Middle frontal gyrus (tissue), 1 donor: ENCODE measurements around the gene DNAJB6.
A peak's percentile ranks its signal among the peaks of the same experiment; 100 is the strongest.
"Not testable (repeated sequence)": the region's sequence is repeated elsewhere in the genome, so short reads cannot be mapped to it uniquely, and the experiment has no call there.

Experiments used
- DNase-seq: peaks from one replicate; pipeline ENCODE4 v3.0.0-alpha.2; 2015; ENCODE audit warnings: low spot score; ENCODE audit errors: extremely low spot score

DNAJB6 gene

GRCh38 chr7:157323401-157323800 lies 13.4 kb upstream of the DNAJB6 start:
- no peak for DNase-seq

- DNase-seq = no peak
These were observed 7.4 kb upstream of the DNAJB6 start for GRCh38 chr7:157329447-157329846.

GRCh38 chr7:157330567-157330966 lies 6.2 kb upstream of the DNAJB6 start:
- DNase-seq = not testable (repeated sequence)

DNA sequence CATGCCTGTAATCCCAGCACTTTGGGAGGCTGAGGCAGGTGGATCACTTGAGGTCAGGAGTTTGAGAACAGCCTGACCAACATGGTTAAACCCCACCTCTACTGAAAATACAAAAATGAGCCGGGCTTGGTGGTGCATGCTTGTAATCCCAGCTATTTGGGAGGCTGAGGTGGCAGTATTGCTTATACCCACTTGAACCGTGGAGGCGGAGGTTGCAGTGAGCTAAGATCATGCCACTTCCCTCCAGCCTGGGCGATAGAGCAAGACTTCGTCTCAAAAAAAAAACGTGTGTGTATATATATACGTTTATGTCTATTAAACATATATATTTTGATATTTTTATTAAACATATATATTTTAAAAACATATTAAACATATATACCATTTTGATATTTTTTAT lies 5.8 kb upstream of the DNAJB6 start:
- not testable (repeated sequence) for DNase-seq

GRCh38 chr7:157335236-157335635 lies 1.6 kb upstream of the DNAJB6 start:
- DNase-seq = no peak

- DNase-seq = no peak
These were observed 817 bp upstream of the DNAJB6 start for GRCh38 chr7:157335991-157336382.

DNA sequence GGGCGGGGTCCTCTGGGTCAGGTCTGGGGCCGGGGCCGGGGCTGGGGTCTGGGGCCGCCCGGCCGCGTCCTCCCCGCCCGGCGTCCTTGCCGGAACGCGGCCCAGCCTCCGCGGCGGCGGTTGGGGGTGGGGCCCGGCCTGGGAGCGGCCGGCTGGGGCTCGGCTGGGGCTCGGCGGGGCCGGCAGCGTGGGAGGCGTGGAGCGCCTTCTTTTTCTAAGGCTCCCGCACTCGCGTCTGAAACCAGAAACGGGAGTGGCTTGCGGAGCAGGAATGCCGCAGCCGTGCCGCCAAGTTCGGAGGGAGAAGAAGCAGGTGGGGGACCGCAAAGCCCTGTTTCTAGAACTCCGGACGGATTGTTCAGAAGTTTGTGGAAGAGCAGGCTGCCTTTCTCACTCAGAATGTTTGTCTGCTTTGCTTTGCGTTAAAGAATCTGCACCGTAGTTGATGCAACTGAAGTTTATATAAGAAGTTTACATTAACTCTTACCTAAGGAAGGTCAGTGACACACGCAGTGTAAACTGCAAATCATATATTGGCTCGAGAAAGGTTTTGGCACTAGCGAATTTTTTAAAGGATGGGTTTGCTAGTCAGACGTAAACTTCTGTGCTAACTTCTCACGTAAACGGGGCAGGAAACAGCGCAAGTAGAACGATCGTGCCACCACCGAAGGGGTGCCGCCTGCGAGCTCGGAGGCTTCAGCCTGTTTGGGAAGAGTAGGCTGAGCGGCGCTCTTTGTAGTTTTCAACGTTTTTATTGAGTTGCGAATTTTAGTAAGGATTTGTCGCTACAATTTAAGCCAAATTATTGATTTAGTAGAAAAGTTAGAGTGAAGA lies 729 bp downstream of the DNAJB6 start:
- no peak for DNase-seq

DNA sequence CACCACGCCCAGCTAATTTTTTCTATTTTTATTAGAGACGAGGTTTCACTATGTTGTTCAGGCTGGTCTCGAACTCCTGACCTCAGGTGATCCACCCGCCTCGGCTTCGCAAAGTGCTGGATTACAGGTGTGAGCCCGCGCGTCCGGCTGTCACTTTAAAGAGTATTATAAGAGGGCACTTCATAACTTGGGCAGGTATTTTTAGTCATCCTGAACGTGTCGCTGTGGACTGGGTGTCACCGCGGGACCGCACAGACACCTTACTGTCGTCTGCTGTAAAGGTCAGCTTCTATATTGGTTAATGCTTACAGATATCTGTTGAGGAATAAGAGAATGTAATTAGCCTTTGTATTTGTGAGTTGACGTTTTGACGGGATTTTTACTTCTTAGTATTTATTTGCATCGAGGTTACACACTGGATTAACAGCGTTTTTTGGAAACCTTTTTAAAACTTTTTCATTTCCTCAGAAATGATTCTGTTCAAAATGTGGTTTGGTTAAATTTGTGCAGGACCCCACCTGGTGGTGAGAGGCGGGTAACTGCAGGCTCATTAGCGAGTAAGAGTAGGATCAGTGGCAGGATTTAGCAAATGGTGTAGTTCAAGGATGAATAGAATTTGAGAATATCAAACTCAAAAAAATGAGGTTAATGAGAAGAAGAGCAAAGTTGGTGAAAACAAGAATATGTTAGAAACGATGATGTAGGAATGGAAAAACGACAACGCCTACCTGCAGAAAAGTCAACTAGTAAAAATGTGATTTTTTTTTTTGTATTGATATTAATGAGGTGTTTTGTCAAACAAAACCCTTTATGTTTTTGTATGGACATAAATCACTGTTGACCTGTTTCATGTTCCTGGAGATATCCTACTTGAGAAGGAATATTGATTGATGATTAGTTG lies 3.2 kb downstream of the DNAJB6 start:
- peak; percentile 58 for DNase-seq

- peak; percentile 8 for DNase-seq
These were observed 10.6 kb downstream of the DNAJB6 start for GRCh38 chr7:157347217-157347904.

DNA sequence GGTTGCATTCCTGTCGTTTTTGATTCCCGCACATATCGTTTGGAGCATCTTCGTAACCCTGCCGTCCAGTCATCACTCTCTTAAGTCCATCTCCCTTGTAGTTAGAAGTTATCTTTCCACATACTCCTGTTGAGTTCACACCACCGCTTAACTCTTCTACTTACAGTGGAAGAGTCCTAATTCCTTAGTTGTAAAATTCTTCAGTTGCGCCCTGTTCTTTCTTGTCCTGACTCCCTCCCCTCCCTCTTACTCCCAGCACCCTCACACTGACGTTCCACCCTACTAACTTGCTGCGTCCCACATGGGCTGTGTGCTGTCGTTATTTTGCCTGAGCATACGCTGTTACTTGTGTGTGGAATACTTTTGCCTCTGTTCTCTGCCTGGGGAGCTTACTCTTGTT lies 11.7 kb downstream of the DNAJB6 start:
- no peak for DNase-seq

GRCh38 chr7:157352516-157352915 lies 15.7 kb downstream of the DNAJB6 start:
- no peak for DNase-seq

GRCh38 chr7:157355784-157356511 lies 19.1 kb downstream of the DNAJB6 start:
- DNase-seq = peak; percentile 43

- DNase-seq = no peak
These were observed 20.6 kb downstream of the DNAJB6 start for GRCh38 chr7:157357129-157358040.

DNA sequence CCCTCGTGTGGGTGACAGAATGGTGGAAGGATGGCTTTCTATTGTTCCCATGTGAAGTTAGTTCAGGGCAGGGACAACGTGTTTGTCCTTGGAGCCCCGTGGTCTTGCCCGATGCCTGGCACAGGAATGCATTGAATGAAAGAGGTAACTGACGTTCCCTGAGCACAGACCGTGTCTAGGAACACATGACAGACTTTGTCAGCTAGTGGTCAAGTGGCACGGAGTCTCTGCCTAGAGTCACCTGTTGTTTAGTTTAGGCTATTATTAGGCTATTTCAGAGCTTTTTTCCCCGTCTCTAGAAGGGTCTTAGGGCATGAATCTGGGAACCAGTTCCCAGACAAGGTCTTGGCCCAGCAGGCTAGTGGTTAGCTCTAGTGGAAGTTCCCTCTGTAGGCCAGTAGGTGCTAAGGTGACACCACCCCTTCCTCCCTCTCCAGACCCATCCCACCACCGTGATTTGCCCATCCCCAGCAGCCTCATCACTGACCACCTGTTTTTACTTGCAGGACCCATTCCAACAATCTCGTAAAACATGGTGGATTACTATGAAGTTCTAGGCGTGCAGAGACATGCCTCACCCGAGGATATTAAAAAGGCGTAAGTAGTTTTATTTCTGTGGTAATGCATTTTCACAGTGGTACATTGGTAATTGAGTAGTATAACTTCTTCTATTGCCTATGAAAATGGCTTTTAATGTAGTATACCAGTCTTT lies 21.4 kb downstream of the DNAJB6 start:
- no peak for DNase-seq

DNA sequence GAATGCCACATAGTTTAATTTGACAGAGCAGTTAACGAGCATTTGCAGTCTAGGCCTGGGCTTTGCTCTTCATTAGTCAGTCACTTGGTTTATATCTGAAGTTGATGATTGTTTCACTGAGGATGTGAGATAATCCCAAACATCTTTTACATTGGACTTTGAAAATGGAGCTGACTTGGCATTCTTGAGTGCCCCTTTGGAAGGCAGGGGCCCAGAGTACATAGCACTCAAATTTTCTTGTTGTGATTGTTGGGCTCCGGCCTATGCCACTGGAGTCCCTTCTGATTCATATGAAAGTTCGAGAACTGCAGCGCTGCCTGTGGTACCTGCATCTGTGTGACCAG lies 21.9 kb downstream of the DNAJB6 start:
- DNase-seq = no peak

GRCh38 chr7:157359581-157359980 lies 22.8 kb downstream of the DNAJB6 start:
- no peak for DNase-seq

DNA sequence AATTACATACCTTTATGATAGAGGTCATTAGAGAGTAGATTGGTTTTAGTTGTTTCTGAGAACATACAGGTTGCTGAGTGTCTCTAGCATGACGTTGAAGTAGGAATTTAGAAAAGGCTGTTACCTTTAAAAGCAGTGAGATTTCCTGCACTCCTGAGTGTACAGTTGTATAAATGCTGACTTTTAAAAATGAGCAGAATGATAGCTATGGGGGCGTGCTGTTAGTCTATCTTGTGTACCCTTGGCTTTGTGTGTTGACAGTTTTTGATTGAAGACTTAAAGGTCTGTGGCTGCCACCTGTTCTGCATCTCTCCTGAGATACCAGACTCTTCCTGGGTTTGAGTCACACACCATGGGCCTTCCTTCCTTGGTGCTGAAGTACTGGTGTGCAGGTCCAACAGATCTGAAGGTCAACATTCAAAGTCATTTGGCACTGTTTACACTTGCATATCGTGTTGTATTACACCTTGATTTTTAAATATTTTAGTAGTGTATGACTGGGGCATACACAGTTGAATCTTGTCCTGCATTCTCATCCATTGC lies 23.8 kb downstream of the DNAJB6 start:
- no peak for DNase-seq

DNA sequence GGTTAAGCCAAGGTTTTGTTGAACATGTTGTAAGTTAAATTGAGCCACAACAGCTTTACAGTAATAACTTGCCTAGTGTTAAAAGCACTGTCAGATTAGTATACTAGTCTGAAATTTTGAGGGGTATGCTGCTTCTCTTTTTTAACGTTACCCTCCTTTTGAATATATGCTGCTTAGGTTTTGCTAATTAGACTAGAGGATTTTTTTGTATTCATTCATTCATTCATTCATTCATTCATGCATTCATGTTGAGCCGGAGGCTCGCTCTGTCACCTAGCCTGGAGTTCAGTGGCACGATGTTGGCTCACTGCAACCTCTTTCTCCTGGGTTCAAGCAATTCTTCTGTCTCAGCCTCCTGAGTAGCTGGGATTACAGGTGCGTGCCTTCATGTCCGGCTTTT lies 24.7 kb downstream of the DNAJB6 start:
- no peak for DNase-seq

- no peak for DNase-seq
These were observed 25.9 kb downstream of the DNAJB6 start for GRCh38 chr7:157362729-157363128.
